Endodermal cell (in vitro differentiated cells): ENCODE measurements around the gene ZNF141. TPM values are rescaled to one million over a fixed set of nuclear protein-coding genes. Genes with fewer than 3 reads are reported as not detected.
"Not testable (repeated sequence)": the region's sequence is repeated elsewhere in the genome, so short reads cannot be mapped to it uniquely, and the experiment has no call there.

Source experiments
- DNase-seq: peaks from one replicate; pipeline ENCODE4 v3.0.0-alpha.2; 2017
- H3K27ac ChIP-seq: 2 replicates; pipeline ENCODE4 v1.5.1; 2013; ENCODE audit warnings: mild to moderate bottlenecking, low read depth, low read length, moderate library complexity
- H3K27me3 ChIP-seq: 2 replicates; pipeline ENCODE4 v1.6.1; 2013; ENCODE audit warnings: mild to moderate bottlenecking, low read length, moderate library complexity; ENCODE audit not compliant: insufficient read depth, control insufficient read depth, poor library complexity, severe bottlenecking
- H3K36me3 ChIP-seq: 2 replicates; pipeline ENCODE4 v1.7.0; 2013; ENCODE audit warnings: mild to moderate bottlenecking, low read length, moderate library complexity; ENCODE audit not compliant: control insufficient read depth, insufficient read depth
- H3K4me1 ChIP-seq: one replicate; pipeline ENCODE4 v1.7.0; 2013; ENCODE audit warnings: low read length; ENCODE audit not compliant: control insufficient read depth, insufficient read depth
- H3K4me3 ChIP-seq: 2 replicates; pipeline ENCODE4 v1.5.1; 2013; ENCODE audit warnings: mild to moderate bottlenecking, low read length, moderate library complexity
- H3K9ac ChIP-seq: 2 replicates; pipeline ENCODE4 v1.6.1; 2013; ENCODE audit warnings: mild to moderate bottlenecking, low read length, moderate library complexity; ENCODE audit not compliant: poor library complexity, severe bottlenecking; ENCODE audit errors: extremely low read depth
- H3K9me3 ChIP-seq: 2 replicates; pipeline ENCODE4 v1.6.1; 2013; ENCODE audit warnings: mild to moderate bottlenecking, low read length, moderate library complexity; ENCODE audit not compliant: control insufficient read depth
- H3K27ac Mint-ChIP-seq: 2 replicates; pipeline ENCODE4 v1.8.0; 2020; ENCODE audit warnings: mixed read lengths
- H3K27me3 Mint-ChIP-seq: 2 replicates; pipeline ENCODE4 v1.8.0; 2021; ENCODE audit warnings: mild to moderate bottlenecking, mixed read lengths; ENCODE audit not compliant: insufficient read depth
- H3K36me3 Mint-ChIP-seq: 2 replicates; pipeline ENCODE4 v1.8.0; 2020; ENCODE audit warnings: low read depth, mixed read lengths
- H3K4me1 Mint-ChIP-seq: 2 replicates; pipeline ENCODE4 v1.8.0; 2020; ENCODE audit warnings: mixed read lengths
- H3K4me3 Mint-ChIP-seq: 2 replicates; pipeline ENCODE4 v1.8.0; 2020; ENCODE audit warnings: mild to moderate bottlenecking, moderate library complexity, mixed read lengths
- H3K9me3 Mint-ChIP-seq: 2 replicates; pipeline ENCODE4 v1.8.0; 2020; ENCODE audit warnings: mild to moderate bottlenecking, mixed read lengths
- WGBS, 2 experiments: methylation state at CpG; one replicate each; pipeline versions ENCODE4 v1.1.5 to v1.1.7; 2013; ENCODE audit warnings: missing lambda C conversion rate in 2 of 2, mixed read lengths in 1 of 2; ENCODE audit not compliant: insufficient coverage in 1 of 2, insufficient read length in 1 of 2; 5-methylcytosine and 5-hydroxymethylcytosine counted together
- total RNA-seq, 2 donors: library from RNA; stranded (reverse); fragmentation: NEBNext Ultra II Directional in 1 of 2; extraction: Animal tissue kit (Norgen Biotek cat#: 25700) in 1 of 2; gene quantifications; 2 replicates in 1 of 2; 3 replicates in 1 of 2; pipeline ENCODE4 v1.2.1, GENCODE V29; 2021
- TF ChIP-seq, protein P1 (sequence below): fragments of 200-600 bp; sonication (generic); conservative IDR thresholded peaks from 2 replicates; pipeline ENCODE4 v1.5.0; 2021; ENCODE audit warnings: antibody characterized with exemption, mild to moderate bottlenecking

The ZNF141 gene
- total RNA-seq, 2 donors from 2014 or later, result 42.9 to 43.7 TPM

GRCh38 chr4:302381-302780 is 35.2 kb upstream of the ZNF141 start:
- H3K4me1 ChIP-seq, result no peaks in the 10 kb centered on the region
- no peak overlapping the region for H3K9ac ChIP-seq
- TF ChIP-seq, protein P1, sequence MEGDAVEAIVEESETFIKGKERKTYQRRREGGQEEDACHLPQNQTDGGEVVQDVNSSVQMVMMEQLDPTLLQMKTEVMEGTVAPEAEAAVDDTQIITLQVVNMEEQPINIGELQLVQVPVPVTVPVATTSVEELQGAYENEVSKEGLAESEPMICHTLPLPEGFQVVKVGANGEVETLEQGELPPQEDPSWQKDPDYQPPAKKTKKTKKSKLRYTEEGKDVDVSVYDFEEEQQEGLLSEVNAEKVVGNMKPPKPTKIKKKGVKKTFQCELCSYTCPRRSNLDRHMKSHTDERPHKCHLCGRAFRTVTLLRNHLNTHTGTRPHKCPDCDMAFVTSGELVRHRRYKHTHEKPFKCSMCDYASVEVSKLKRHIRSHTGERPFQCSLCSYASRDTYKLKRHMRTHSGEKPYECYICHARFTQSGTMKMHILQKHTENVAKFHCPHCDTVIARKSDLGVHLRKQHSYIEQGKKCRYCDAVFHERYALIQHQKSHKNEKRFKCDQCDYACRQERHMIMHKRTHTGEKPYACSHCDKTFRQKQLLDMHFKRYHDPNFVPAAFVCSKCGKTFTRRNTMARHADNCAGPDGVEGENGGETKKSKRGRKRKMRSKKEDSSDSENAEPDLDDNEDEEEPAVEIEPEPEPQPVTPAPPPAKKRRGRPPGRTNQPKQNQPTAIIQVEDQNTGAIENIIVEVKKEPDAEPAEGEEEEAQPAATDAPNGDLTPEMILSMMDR, result no peak
- Mint-ChIP-seq H3K27me3 (peaks cover 3% of the 10 kb centered on the region), H3K27ac (no peak overlapping the region), H3K4me3 (no peak overlapping the region), H3K36me3 (peaks cover 16% of the 10 kb centered on the region), H3K9me3 (peaks cover 76% of the 10 kb centered on the region), H3K4me1 (peaks cover 5% of the 10 kb centered on the region)
- H3K4me3 ChIP-seq, result peak overlapping the region; percentile 65
- peaks cover 7% of the 10 kb centered on the region for H3K36me3 ChIP-seq
- no peaks in the 10 kb centered on the region for H3K27me3 ChIP-seq
- 88 to 100% methylated on average over 2 to 3 of the region's 4 CpGs for WGBS, 2 experiments
- H3K9me3 ChIP-seq, result peaks cover 62% of the 10 kb centered on the region
- no peak overlapping the region for H3K27ac ChIP-seq
- DNase-seq, result no peak

DNA sequence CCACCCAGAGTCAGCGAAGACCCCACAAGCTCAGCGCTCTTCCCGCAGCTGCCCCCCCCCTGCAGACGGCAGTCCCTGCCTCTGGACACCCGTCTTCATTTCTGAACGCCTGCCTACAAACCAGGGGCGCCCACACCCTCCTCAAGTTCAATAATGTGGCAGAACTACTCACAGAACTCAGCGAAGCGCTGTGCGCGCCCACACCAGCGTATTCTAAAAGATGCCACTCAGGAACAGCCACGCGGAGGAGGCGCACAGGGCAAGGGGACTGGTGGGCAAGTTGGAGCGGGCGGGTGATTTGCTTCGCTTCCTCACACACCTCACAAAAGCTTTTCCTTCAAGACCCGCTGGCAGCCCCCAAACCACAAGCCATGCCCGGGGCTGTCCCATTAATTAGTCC is 33.1 kb upstream of the ZNF141 start:
- Histone ChIP-seq H3K4me3 (peak overlapping the region; percentile 80), H3K9me3 (peaks cover 58% of the 10 kb centered on the region), H3K9ac (peak overlapping the region; percentile 47)
- H3K27me3 ChIP-seq, H3K36me3 ChIP-seq, H3K4me1 ChIP-seq, H3K27me3 Mint-ChIP-seq, H3K4me1 Mint-ChIP-seq, DNase-seq, H3K27ac ChIP-seq: not testable (repeated sequence)
- peak overlapping the region; percentile 18 for H3K27ac Mint-ChIP-seq
- peak overlapping the region; percentile 75 for H3K4me3 Mint-ChIP-seq
- peaks cover 16% of the 10 kb centered on the region for H3K36me3 Mint-ChIP-seq
- H3K9me3 Mint-ChIP-seq, result peaks cover 69% of the 10 kb centered on the region
- WGBS, 2 experiments, result 38 to 61% methylated on average over 15 to 20 of the region's 20 CpGs

- Histone ChIP-seq H3K36me3 (peaks cover 7% of the 10 kb centered on the region), H3K27ac (no peak within 1 kb of the TSS), H3K4me1 (no peaks in the 10 kb centered on the region), H3K4me3 (peak within 1 kb of the TSS; percentile 80), H3K9me3 (peaks cover 52% of the 10 kb centered on the region), H3K27me3 (no peaks in the 10 kb centered on the region), H3K9ac (peak within 1 kb of the TSS; percentile 47)
- Mint-ChIP-seq H3K4me1 (peaks cover 5% of the 10 kb centered on the region), H3K4me3 (peak within 1 kb of the TSS; percentile 75), H3K9me3 (peaks cover 69% of the 10 kb centered on the region), H3K27ac (peak within 1 kb of the TSS; percentile 90), H3K36me3 (peaks cover 16% of the 10 kb centered on the region), H3K27me3 (peaks cover 5% of the 10 kb centered on the region)
- TF ChIP-seq, protein P1, result no peak
- 21 to 33% methylated on average over 28 to 53 of the region's 53 CpGs for WGBS, 2 experiments
- no peak for DNase-seq
Measured at GRCh38 chr4:304969-305680, 32.5 kb upstream of the ZNF141 start, which contains the start of gene ZNF732. TSS of gene ZNF732 (minus strand) at chr4:305474. CDS start at chr4:305310, 164 bp downstream.
